Measurements from ENCODE around the gene COQ8A. TPM values are rescaled to one million over a fixed set of nuclear protein-coding genes. Genes with fewer than 3 reads are reported as not detected.

COQ8A gene
- total RNA-seq, 2 experiments from 2014 or later, result 55.0 to 56.0 TPM

DNA sequence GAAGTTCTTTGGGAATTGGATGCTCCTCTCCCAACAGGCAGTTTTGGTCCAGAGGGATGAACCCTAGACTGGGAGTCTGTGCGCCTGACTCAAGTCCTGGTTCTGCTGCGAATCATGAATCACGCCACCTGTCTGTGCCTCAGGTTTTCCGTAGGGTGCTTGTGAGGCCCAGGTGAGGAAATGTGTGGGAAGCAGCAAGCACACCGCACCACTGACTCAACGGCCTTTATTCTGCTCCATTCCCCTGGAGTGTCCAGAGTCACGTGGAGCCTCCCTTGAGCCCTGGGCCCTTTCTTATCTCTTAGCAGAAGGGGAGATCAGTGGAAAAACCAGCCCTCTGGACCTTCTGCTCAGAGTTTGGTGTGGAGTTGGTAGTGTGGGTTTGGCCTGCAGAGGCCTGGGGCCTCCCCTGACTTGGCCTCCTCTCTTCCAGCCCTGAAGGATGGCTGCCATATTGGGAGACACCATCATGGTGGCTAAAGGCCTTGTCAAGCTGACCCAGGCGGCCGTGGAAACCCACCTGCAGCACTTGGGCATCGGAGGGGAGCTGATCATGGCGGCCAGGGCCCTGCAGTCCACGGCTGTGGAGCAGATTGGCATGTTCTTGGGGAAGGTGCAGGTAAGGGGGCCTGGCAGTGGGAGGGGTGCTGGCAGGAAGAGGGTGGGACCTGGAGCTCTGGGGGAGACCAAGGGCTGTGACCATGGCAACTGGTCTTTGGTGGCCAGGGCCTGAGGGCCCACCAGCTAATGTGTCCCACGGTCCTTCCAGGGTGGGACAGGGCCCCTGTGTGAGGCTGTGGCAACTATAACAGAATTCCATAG is 21.1 kb downstream of the COQ8A start:
- Mint-ChIP-seq H3K9me3 (no peaks in the 10 kb centered on the region), H3K36me3 (ENCODE audit: low read depth) (peaks cover 45% of the 10 kb centered on the region), H3K27ac (no peak overlapping the region), H3K27me3 (no peaks in the 10 kb centered on the region), H3K4me3 (no peak overlapping the region), H3K4me1 (ENCODE audit: low read depth) (peaks cover 25% of the 10 kb centered on the region)
- ChIA-PET CTCF (no interaction called here), POLR2A (no interaction called here)
- H3K36me3 ChIP-seq (ENCODE audit: insufficient read depth, low read length), result peaks cover 15% of the 10 kb centered on the region
- H3K4me3 ChIP-seq (ENCODE audit: low read length), result no peak overlapping the region
- ATAC-seq (ENCODE audit: poor library complexity), result no peak
- H3K4me1 ChIP-seq (ENCODE audit: insufficient read depth, low read length), result peaks cover 7% of the 10 kb centered on the region
- no peak for DNase-seq
- H3K27me3 ChIP-seq (ENCODE audit: control insufficient read depth in 1 of 2, insufficient read depth in 2 of 2, low read length in 2 of 2), result no peaks in the 10 kb centered on the region
- intact Hi-C loops (cut with DNase I, micrococcal nuclease), result no loop called here
- peaks cover 0 to 20% of the 10 kb centered on the region in 2 experiments for H3K9me3 ChIP-seq (ENCODE audit: control insufficient read depth in 1 of 2, insufficient read depth in 1 of 2, low read length in 2 of 2)
- no peak for TF ChIP-seq CTCF (IDR thresholded peaks at IDR 0.05)
- no peak overlapping the region for H3K27ac ChIP-seq (ENCODE audit: low read depth in 1 of 2, low read length in 2 of 2)

- Mint-ChIP-seq H3K4me1 (ENCODE audit: low read depth) (peaks cover 20% of the 10 kb centered on the region), H3K9me3 (no peaks in the 10 kb centered on the region), H3K4me3 (no peak overlapping the region), H3K27me3 (no peaks in the 10 kb centered on the region), H3K36me3 (ENCODE audit: low read depth) (peaks cover 55% of the 10 kb centered on the region), H3K27ac (no peak overlapping the region)
- Histone ChIP-seq H3K4me3 (ENCODE audit: low read length) (no peak overlapping the region), H3K4me1 (ENCODE audit: insufficient read depth, low read length) (peaks cover 7% of the 10 kb centered on the region), H3K36me3 (ENCODE audit: insufficient read depth, low read length) (peaks cover 27% of the 10 kb centered on the region), H3K9me3 (ENCODE audit: control insufficient read depth in 1 of 2, insufficient read depth in 1 of 2, low read length in 2 of 2) (peaks cover 0 to 15% of the 10 kb centered on the region in 2 experiments), H3K27me3 (ENCODE audit: control insufficient read depth in 1 of 2, insufficient read depth in 2 of 2, low read length in 2 of 2) (no peaks in the 10 kb centered on the region), H3K27ac (ENCODE audit: low read depth in 1 of 2, low read length in 2 of 2) (no peak overlapping the region)
- ATAC-seq (ENCODE audit: poor library complexity), result no peak
- CTCF ChIA-PET, result no interaction called here
- intact Hi-C loops (cut with DNase I, micrococcal nuclease), result no loop called here
- POLR2A ChIA-PET, result no interaction called here
- no peak for DNase-seq
- no peak for TF ChIP-seq CTCF (IDR thresholded peaks at IDR 0.05)
Observed at GRCh38 chr1:226962421-226963391, 22.6 kb downstream of the COQ8A start.

- no peak overlapping the region for H3K27ac Mint-ChIP-seq
- H3K27me3 Mint-ChIP-seq, result no peaks in the 10 kb centered on the region
- intact Hi-C loops (cut with DNase I, micrococcal nuclease), result no loop called here
- no peak overlapping the region for H3K4me3 Mint-ChIP-seq
- Histone ChIP-seq H3K4me1 (ENCODE audit: insufficient read depth, low read length) (peaks cover 7% of the 10 kb centered on the region), H3K4me3 (ENCODE audit: low read length) (no peak overlapping the region), H3K27me3 (ENCODE audit: control insufficient read depth in 1 of 2, insufficient read depth in 2 of 2, low read length in 2 of 2) (no peaks in the 10 kb centered on the region), H3K27ac (ENCODE audit: low read depth in 1 of 2, low read length in 2 of 2) (no peak overlapping the region), H3K36me3 (ENCODE audit: insufficient read depth, low read length) (peaks cover 31% of the 10 kb centered on the region), H3K9me3 (ENCODE audit: control insufficient read depth in 1 of 2, insufficient read depth in 1 of 2, low read length in 2 of 2) (peaks cover 0 to 15% of the 10 kb centered on the region in 2 experiments)
- CTCF ChIA-PET, result no interaction called here
- POLR2A ChIA-PET, result no interaction called here
- ATAC-seq (ENCODE audit: poor library complexity), result no peak
- peaks cover 8% of the 10 kb centered on the region for H3K4me1 Mint-ChIP-seq (ENCODE audit: low read depth)
- peaks cover 66% of the 10 kb centered on the region for H3K36me3 Mint-ChIP-seq (ENCODE audit: low read depth)
- TF ChIP-seq CTCF (IDR thresholded peaks at IDR 0.05), result no peak
- no peak for DNase-seq
- no peaks in the 10 kb centered on the region for H3K9me3 Mint-ChIP-seq
Observed at GRCh38 chr1:226964068-226964425, 24.0 kb downstream of the COQ8A start.

All from CD4-positive, alpha-beta T cell (primary cell).